H9 (cell line): ENCODE measurements around the gene RPL18. TPM values are rescaled to one million over a fixed set of nuclear protein-coding genes. Genes with fewer than 3 reads are reported as not detected.

Experiments
- DNase-seq: peaks from one replicate; pipeline ENCODE4 v3.0.0-alpha.2; 2017
- H2AFZ ChIP-seq: one replicate; pipeline ENCODE4 v1.6.1; 2013; ENCODE audit warnings: mild to moderate bottlenecking, low read length, control low read depth, moderate library complexity
- H2AK5ac ChIP-seq: 2 replicates; pipeline ENCODE4 v1.6.1; 2013; ENCODE audit warnings: low read length, control low read depth, mixed read lengths; ENCODE audit not compliant: insufficient read length
- H2BK120ac ChIP-seq: one replicate; pipeline ENCODE4 v1.6.1; 2013; ENCODE audit warnings: low read depth, mild to moderate bottlenecking, low read length, control low read depth, inconsistent platforms; ENCODE audit not compliant: poor library complexity, severe bottlenecking
- H2BK12ac ChIP-seq: 2 replicates; pipeline ENCODE4 v1.6.1; 2013; ENCODE audit warnings: low read length, control low read depth, mixed read lengths, low read depth; ENCODE audit not compliant: insufficient read length
- H2BK15ac ChIP-seq: 2 replicates; pipeline ENCODE4 v1.6.1; 2013; ENCODE audit warnings: low read depth, low read length, control low read depth
- H2BK20ac ChIP-seq: one replicate; pipeline ENCODE4 v1.6.1; 2013; ENCODE audit warnings: low read depth, mild to moderate bottlenecking, low read length, control low read depth, inconsistent platforms; ENCODE audit not compliant: poor library complexity, severe bottlenecking
- H2BK5ac ChIP-seq: 2 replicates; pipeline ENCODE4 v1.6.1; 2013; ENCODE audit warnings: low read length, control low read depth, mixed read lengths; ENCODE audit not compliant: insufficient read length
- H3K14ac ChIP-seq: 2 replicates; pipeline ENCODE4 v1.6.1; 2013; ENCODE audit warnings: low read length, control low read depth; ENCODE audit not compliant: insufficient read depth
- H3K18ac ChIP-seq: 2 replicates; pipeline ENCODE4 v1.6.1; 2013; ENCODE audit warnings: low read depth, mild to moderate bottlenecking, mixed read lengths, low read length, control low read depth; ENCODE audit not compliant: insufficient read length
- H3K23ac ChIP-seq: 2 replicates; pipeline ENCODE4 v1.6.1; 2013; ENCODE audit warnings: low read length, control low read depth, mixed read lengths, low read depth; ENCODE audit not compliant: insufficient read length
- H3K23me2 ChIP-seq: 2 replicates; pipeline ENCODE4 v1.6.1; 2013; ENCODE audit warnings: low read depth, mild to moderate bottlenecking, mixed read lengths, low read length, control low read depth; ENCODE audit not compliant: insufficient read length, poor library complexity, severe bottlenecking
- H3K27ac ChIP-seq: 2 replicates; pipeline ENCODE4 v1.5.1; 2013; ENCODE audit warnings: low read length, control low read depth, mixed read lengths, low read depth; ENCODE audit not compliant: insufficient read length
- H3K27me3 ChIP-seq: 2 replicates; pipeline ENCODE4 v1.6.1; 2013; ENCODE audit warnings: low read length, control low read depth, inconsistent platforms; ENCODE audit not compliant: insufficient read depth
- H3K4ac ChIP-seq: 2 replicates; pipeline ENCODE4 v1.6.1; 2013; ENCODE audit warnings: low read depth, mild to moderate bottlenecking, control low read depth, inconsistent platforms, low read length, moderate library complexity
- H3K4me1 ChIP-seq: 2 replicates; pipeline ENCODE4 v1.6.1; 2013; ENCODE audit warnings: low read length, control low read depth, inconsistent platforms; ENCODE audit not compliant: insufficient read depth
- H3K4me2 ChIP-seq: 2 replicates; pipeline ENCODE4 v1.6.1; 2013; ENCODE audit warnings: low read length, control low read depth, mixed read lengths; ENCODE audit not compliant: insufficient read length, insufficient read depth
- H3K56ac ChIP-seq: 2 replicates; pipeline ENCODE4 v1.6.1; 2013; ENCODE audit warnings: low read depth, mild to moderate bottlenecking, mixed read lengths, low read length, control low read depth; ENCODE audit not compliant: insufficient read length
- H3K79me1 ChIP-seq: 2 replicates; pipeline ENCODE4 v1.6.1; 2013; ENCODE audit warnings: low read depth, mild to moderate bottlenecking, moderate library complexity, low read length, control low read depth, inconsistent platforms; ENCODE audit not compliant: insufficient read depth, poor library complexity, severe bottlenecking
- H3K79me2 ChIP-seq: 2 replicates; pipeline ENCODE4 v1.6.1; 2013; ENCODE audit warnings: low read length, control low read depth, inconsistent platforms; ENCODE audit not compliant: insufficient read depth
- H3K9ac ChIP-seq: 2 replicates; pipeline ENCODE4 v1.6.1; 2013; ENCODE audit warnings: low read length, control low read depth, mixed read lengths; ENCODE audit not compliant: insufficient read length; ENCODE audit errors: extremely low read depth
- H3K9me3 ChIP-seq: one replicate; pipeline ENCODE4 v1.6.1; 2013; ENCODE audit warnings: low read depth, low read length, inconsistent platforms; ENCODE audit not compliant: control insufficient read depth
- H3T11ph ChIP-seq: one replicate; pipeline ENCODE4 v1.6.1; 2013; ENCODE audit warnings: mild to moderate bottlenecking, low read length, control low read depth, inconsistent platforms
- H4K20me1 ChIP-seq: one replicate; pipeline ENCODE4 v1.6.1; 2013; ENCODE audit not compliant: control insufficient read depth, insufficient read length, insufficient read depth
- H4K5ac ChIP-seq: 2 replicates; pipeline ENCODE4 v1.6.1; 2013; ENCODE audit warnings: low read depth, mild to moderate bottlenecking, mixed read lengths, low read length, control low read depth; ENCODE audit not compliant: insufficient read length
- H4K8ac ChIP-seq: replicated peaks from 2 replicates; pipeline ENCODE4 v1.6.1; 2013; ENCODE audit warnings: low read length, control low read depth, mixed read lengths, low read depth; ENCODE audit not compliant: insufficient read length
- H4K91ac ChIP-seq: 2 replicates; pipeline ENCODE4 v1.6.1; 2013; ENCODE audit warnings: low read depth, mild to moderate bottlenecking, moderate library complexity, mixed read lengths, low read length, control low read depth; ENCODE audit not compliant: insufficient read length
- H3K27ac Mint-ChIP-seq, 3 experiments: 2 replicates in 2 of 3; 3 replicates in 1 of 3; pipeline ENCODE4 v1.8.0; 2020 to 2021; ENCODE audit warnings: mixed read lengths in 3 of 3, mild to moderate bottlenecking in 1 of 3, moderate library complexity in 1 of 3
- H3K27me3 Mint-ChIP-seq: 2 replicates; pipeline ENCODE4 v1.8.0; 2021; ENCODE audit warnings: low read depth, mild to moderate bottlenecking, moderate library complexity, mixed read lengths
- H3K36me3 Mint-ChIP-seq, 3 experiments: 2 replicates in 2 of 3; 3 replicates in 1 of 3; pipeline ENCODE4 v1.8.0; 2020 to 2021; ENCODE audit warnings: low read depth in 3 of 3, mixed read lengths in 3 of 3; ENCODE audit not compliant: insufficient read depth in 1 of 3
- H3K4me1 Mint-ChIP-seq, 2 experiments: 2 replicates each; pipeline ENCODE4 v1.8.0; 2020; ENCODE audit warnings: mixed read lengths in 2 of 2
- H3K4me3 Mint-ChIP-seq, 2 experiments: 2 replicates in 1 of 2; 3 replicates in 1 of 2; pipeline ENCODE4 v1.8.0; 2020 to 2021; ENCODE audit warnings: mild to moderate bottlenecking in 2 of 2, mixed read lengths in 2 of 2, moderate library complexity in 1 of 2
- H3K9me3 Mint-ChIP-seq, 2 experiments: 2 replicates in 1 of 2; 3 replicates in 1 of 2; pipeline ENCODE4 v1.8.0; 2020; ENCODE audit warnings: mild to moderate bottlenecking in 2 of 2, mixed read lengths in 2 of 2, moderate library complexity in 1 of 2
- WGBS: extraction: QIAGEN DNeasy Blood & Tissue Kit; methylation state at CpG from one replicate; pipeline ENCODE4 v1.1.7; 2013; ENCODE audit warnings: missing lambda C conversion rate, low lambda C conversion rate, mixed read lengths; ENCODE audit not compliant: insufficient read length; ENCODE audit errors: extremely low coverage; 5-methylcytosine and 5-hydroxymethylcytosine counted together
- total RNA-seq: library from RNA; stranded (reverse); gene quantifications from 2 replicates; pipeline ENCODE4 v1.2.1, GENCODE V29; 2021
- TF ChIP-seq, protein P1 (sequence below): fragments of 200-600 bp; sonication (generic); conservative IDR thresholded peaks from 3 replicates; pipeline ENCODE4 v1.8.0; 2021; ENCODE audit warnings: antibody characterized with exemption, mild to moderate bottlenecking

RPL18 gene
- total RNA-seq, 1 experiment from 2014 or later = 1,855 TPM

DNA sequence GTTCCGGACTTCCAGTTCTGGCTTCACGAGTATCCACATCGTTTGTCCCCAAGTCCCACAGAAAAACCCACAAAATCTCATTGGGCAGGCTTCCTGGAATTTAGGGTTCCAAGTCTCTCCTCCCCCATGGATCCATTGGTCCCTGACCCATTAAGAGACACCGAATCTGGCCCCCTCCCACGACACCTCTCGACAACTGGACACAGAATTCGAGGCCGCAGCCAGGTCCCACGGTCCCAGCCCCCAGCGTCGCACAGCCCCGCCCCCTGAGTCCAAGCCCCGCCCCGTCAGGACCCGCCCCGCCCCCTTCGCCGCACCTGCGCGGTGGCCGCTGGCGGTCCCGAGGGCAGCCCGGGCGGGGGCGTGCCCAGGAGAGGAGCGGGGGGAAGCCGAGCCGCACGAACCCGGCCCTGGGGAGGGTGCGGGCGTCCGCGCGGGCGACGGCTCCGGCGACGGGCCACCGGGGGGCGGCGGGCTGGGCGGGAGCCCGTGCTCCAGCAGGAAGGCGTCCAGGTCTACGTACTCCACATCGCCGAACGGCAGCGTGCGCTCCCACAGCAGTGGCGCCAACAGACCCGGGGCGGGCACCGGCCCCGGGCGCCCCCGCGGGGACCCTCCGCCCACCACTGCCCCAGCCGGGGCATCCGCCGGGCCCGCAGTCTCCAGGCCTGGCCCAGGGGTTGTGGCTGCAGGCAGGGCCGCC lies 16.4 kb upstream of the RPL18 start:
- no peak overlapping the region for H2BK20ac ChIP-seq
- TF ChIP-seq, protein P1, sequence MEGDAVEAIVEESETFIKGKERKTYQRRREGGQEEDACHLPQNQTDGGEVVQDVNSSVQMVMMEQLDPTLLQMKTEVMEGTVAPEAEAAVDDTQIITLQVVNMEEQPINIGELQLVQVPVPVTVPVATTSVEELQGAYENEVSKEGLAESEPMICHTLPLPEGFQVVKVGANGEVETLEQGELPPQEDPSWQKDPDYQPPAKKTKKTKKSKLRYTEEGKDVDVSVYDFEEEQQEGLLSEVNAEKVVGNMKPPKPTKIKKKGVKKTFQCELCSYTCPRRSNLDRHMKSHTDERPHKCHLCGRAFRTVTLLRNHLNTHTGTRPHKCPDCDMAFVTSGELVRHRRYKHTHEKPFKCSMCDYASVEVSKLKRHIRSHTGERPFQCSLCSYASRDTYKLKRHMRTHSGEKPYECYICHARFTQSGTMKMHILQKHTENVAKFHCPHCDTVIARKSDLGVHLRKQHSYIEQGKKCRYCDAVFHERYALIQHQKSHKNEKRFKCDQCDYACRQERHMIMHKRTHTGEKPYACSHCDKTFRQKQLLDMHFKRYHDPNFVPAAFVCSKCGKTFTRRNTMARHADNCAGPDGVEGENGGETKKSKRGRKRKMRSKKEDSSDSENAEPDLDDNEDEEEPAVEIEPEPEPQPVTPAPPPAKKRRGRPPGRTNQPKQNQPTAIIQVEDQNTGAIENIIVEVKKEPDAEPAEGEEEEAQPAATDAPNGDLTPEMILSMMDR = no peak
- peaks cover 11 to 33% (median 24%) of the 10 kb centered on the region in 3 experiments; a peak in 6 of 7 replicates for H3K36me3 Mint-ChIP-seq
- no peak overlapping the region for H2BK12ac ChIP-seq
- H3K27ac Mint-ChIP-seq = peak overlapping the region in 1 of 3 experiments; percentile 80; a peak in 4 of 7 replicates
- H3K27ac ChIP-seq = no peak overlapping the region
- H3K18ac ChIP-seq = no peak overlapping the region
- peaks cover 4% of the 10 kb centered on the region for H3K27me3 Mint-ChIP-seq
- H3K9ac ChIP-seq = no peak overlapping the region
- DNase-seq = peak; percentile 74
- H3K23me2 ChIP-seq = peaks cover 29% of the 10 kb centered on the region
- H3K4me1 Mint-ChIP-seq = peaks cover 38 to 59% of the 10 kb centered on the region in 2 experiments
- no peak overlapping the region for H4K91ac ChIP-seq
- H4K5ac ChIP-seq = no peak overlapping the region
- H3K79me2 ChIP-seq = no peaks in the 10 kb centered on the region
- peak overlapping the region; percentile 80 for H3K4me2 ChIP-seq
- no peak overlapping the region for H2BK5ac ChIP-seq
- H3K9me3 ChIP-seq = no peaks in the 10 kb centered on the region
- H4K20me1 ChIP-seq = no peaks in the 10 kb centered on the region
- peak overlapping the region; percentile 82 to 89 for H3K4me3 Mint-ChIP-seq
- no peak overlapping the region for H3T11ph ChIP-seq
- H3K4ac ChIP-seq = no peak overlapping the region
- H2BK120ac ChIP-seq = no peak overlapping the region
- H2AK5ac ChIP-seq = no peak overlapping the region
- no peaks in the 10 kb centered on the region; the same call in 1 of the 2 replicates for H3K27me3 ChIP-seq
- H3K23ac ChIP-seq = no peak overlapping the region
- H4K8ac ChIP-seq = no peak overlapping the region
- no peaks in the 10 kb centered on the region for H3K79me1 ChIP-seq
- H3K14ac ChIP-seq = no peak overlapping the region
- no peak overlapping the region for H2BK15ac ChIP-seq
- peaks cover 9% of the 10 kb centered on the region; the same call in 1 of the 2 replicates for H3K4me1 ChIP-seq
- no peak overlapping the region for H3K56ac ChIP-seq
- WGBS = no CpG with 5 or more reads among the region's 67 CpGs
- H3K9me3 Mint-ChIP-seq = no peaks in the 10 kb centered on the region
- no peak overlapping the region for H2AFZ ChIP-seq
